ENCODE measurements around the gene POLL. TPM values are rescaled to one million over a fixed set of nuclear protein-coding genes. Genes with fewer than 3 reads are reported as not detected.

The POLL gene
- total and polyA plus RNA-seq, 2 of the 4 experiments (the other 2 are of a cell fraction), result 6.3 to 23.7 TPM

DNA sequence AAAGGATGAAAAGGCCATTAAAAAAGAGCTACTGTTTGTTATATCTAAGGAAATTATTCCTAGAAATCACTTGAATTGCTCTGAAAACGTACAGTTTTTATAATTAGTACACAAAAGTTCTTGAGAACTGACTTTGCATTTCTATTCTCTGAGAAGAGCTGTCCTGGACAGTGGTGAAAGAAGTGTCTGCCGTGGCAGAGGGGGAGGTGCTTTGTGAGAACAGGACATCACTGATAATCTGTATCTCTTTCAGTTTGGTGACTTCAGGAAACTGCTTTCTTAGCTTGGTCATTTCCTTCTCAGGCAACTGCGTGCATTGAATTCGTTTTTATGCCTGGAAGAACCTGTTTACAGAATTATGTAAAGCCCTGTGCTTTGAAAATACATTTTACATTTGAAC is 52.1 kb downstream of the POLL start:
- WGBS, 2 experiments (ENCODE audit: extremely low coverage in 2 of 2, insufficient read length in 1 of 2), result no CpG with 5 or more reads among the region's 4 CpGs
- Histone ChIP-seq H2AK9ac (replicated peaks; ENCODE audit: low read depth, low read length, poor library complexity) (no peak overlapping the region), H3K14ac (replicated peaks; ENCODE audit: low read depth, low read length) (no peak overlapping the region), H4K91ac (ENCODE audit: insufficient read depth, low read depth, low read length) (no peak overlapping the region), H3K18ac (ENCODE audit: low read depth, low read length) (no peak overlapping the region), H3K27me3 (ENCODE audit: control insufficient read depth, insufficient read depth, low read length) (no peaks in the 10 kb centered on the region), H3K27ac (ENCODE audit: insufficient read depth, low read length) (no peak overlapping the region), H3K56ac (ENCODE audit: extremely low read depth, insufficient read depth, low read length) (no peak overlapping the region), H2AK5ac (ENCODE audit: low read depth, low read length) (no peak overlapping the region), H3K36me3 (ENCODE audit: control insufficient read depth, insufficient read depth, low read length) (peaks cover 20% of the 10 kb centered on the region), H2AFZ (replicated peaks; ENCODE audit: low read length, poor library complexity) (no peak overlapping the region), H3K4me1 (ENCODE audit: control insufficient read depth, insufficient read depth, low read length) (no peaks in the 10 kb centered on the region), H3K4me2 (ENCODE audit: low read depth, low read length) (no peak overlapping the region), H3K23ac (ENCODE audit: low read depth, low read length) (no peak overlapping the region), H3K79me1 (ENCODE audit: low read depth in 1 of 2, low read length in 2 of 2) (no peaks in the 10 kb centered on the region), H3K4ac (ENCODE audit: low read depth, low read length) (no peak overlapping the region), H2BK5ac (ENCODE audit: low read depth, low read length, poor library complexity, severe bottlenecking) (no peak overlapping the region), H4K8ac (ENCODE audit: low read depth in 2 of 2, low read length in 2 of 2) (no peak overlapping the region), H4K20me1 (ENCODE audit: insufficient read depth, low read length) (no peaks in the 10 kb centered on the region), H3K9me1 (ENCODE audit: insufficient read depth, low read length) (no peaks in the 10 kb centered on the region), H2BK15ac (ENCODE audit: low read depth, low read length) (no peak overlapping the region), H3K9ac (ENCODE audit: low read depth, low read length) (no peak overlapping the region), H2BK20ac (ENCODE audit: low read depth, low read length) (no peak overlapping the region), H4K5ac (ENCODE audit: low read depth, low read length) (no peak overlapping the region), H3K9me3 (ENCODE audit: control insufficient read depth, insufficient read depth, low read length) (no peaks in the 10 kb centered on the region), H3K4me3 (ENCODE audit: insufficient read depth, low read depth, low read length) (no peak overlapping the region), H2BK120ac (ENCODE audit: low read depth, low read length) (no peak overlapping the region)
- TF ChIP-seq POLR2A (IDR thresholded peaks at IDR 0.05; ENCODE audit: low read depth, low read length) (no peak), RAD21 (IDR thresholded peaks at IDR 0.05; ENCODE audit: low read length) (no peak), BHLHE40 (IDR thresholded peaks at IDR 0.05; ENCODE audit: low read depth, low read length) (no peak), FOS (IDR thresholded peaks at IDR 0.05; ENCODE audit: low read depth, low read length) (no peak)
- in situ Hi-C loops (cut with MboI; ENCODE audit: low sequenced_read_pairs) (no loop called here), dilution Hi-C loops (cut with HindIII; ENCODE audit: low sequenced_read_pairs, unreplicated experiment) (no loop called here), intact Hi-C loops (cut with micrococcal nuclease) (no loop called here)
- DNase-seq, result no peak
- ChIA-PET CTCF (no interaction called here), POLR2A (ENCODE audit: unreplicated experiment) (no interaction called here)
- BruUV-seq (replicated peaks), result no TSS peak
- ATAC-seq (ENCODE audit: low read depth), result no peak

Measured in IMR-90 (cell line).